GM12878 (cell line): ENCODE results near the gene AP1B1. TPM values are rescaled to one million over a fixed set of nuclear protein-coding genes. Genes with fewer than 3 reads are reported as not detected.

Experiments
- ATAC-seq: fragments of 200-7000 bp; cut with Tn5 transposase; 3 replicates; pipeline ENCODE4 v1.9.1; 2020; ENCODE audit warnings: mild to moderate bottlenecking, moderate library complexity
- BruUV-seq: library from RNA; stranded (reverse); fragments of 400-500 nt; replicated peaks from 2 replicates; lab custom pipeline; 2021; lab: Mats Ljungman, UMichigan
- CTCF ChIA-PET: fragments of 300-600 bp; sonication (Branson Sonifier 250); formaldehyde crosslinking; extraction: SDS; loops from one replicate; lab custom pipeline; 2021; ENCODE audit warnings: inconsistent platforms; lab: Yijun Ruan, JAX
- POLR2A ChIA-PET: fragments of 350-600 bp; formaldehyde crosslinking; extraction: SDS; loops from one replicate; lab custom pipeline; 2021; ENCODE audit warnings: inconsistent platforms; lab: Charles Lee
- RAD21 ChIA-PET: fragments of 300-600 bp; sonication (Branson Sonifier 250); formaldehyde crosslinking; loops from one replicate; lab custom pipeline; 2023; ENCODE audit warnings: antibody characterized with exemption; ENCODE audit not compliant: unreplicated experiment; lab: Charles Lee
- SMC1A ChIA-PET: fragments of 300-600 bp; sonication (Branson Sonifier 250); formaldehyde crosslinking; loops from one replicate; lab custom pipeline; 2023; ENCODE audit not compliant: unreplicated experiment, uncharacterized antibody; lab: Charles Lee
- DNase-seq: peaks from one replicate; pipeline ENCODE4 v3.0.0-alpha.2; 2011; ENCODE audit warnings: low read depth, low spot score
- FAIRE-seq: peaks from 3 replicates; lab custom pipeline; 2011; peaks lifted over from hg19 to GRCh38; lab: Jason Lieb, UNC
- H2AFZ ChIP-seq: 2 replicates; pipeline ENCODE4 v1.6.0; 2011; ENCODE audit warnings: low read depth, low read length, control low read depth; ENCODE audit not compliant: control insufficient read depth
- H3K27ac ChIP-seq: 2 replicates; pipeline ENCODE4 v1.5.1; 2011; ENCODE audit warnings: control low read depth; ENCODE audit not compliant: control insufficient read depth, insufficient read depth
- H3K27me3 ChIP-seq, 2 experiments: replicated peaks in 1 of 2; 2 replicates each; pipeline versions ENCODE4 v1.6.0 to v1.6.1; 2011; ENCODE audit warnings: low read length in 1 of 2; ENCODE audit not compliant: control insufficient read depth in 2 of 2, insufficient read depth in 2 of 2
- H3K36me3 ChIP-seq, 2 experiments: 2 replicates each; pipeline ENCODE4 v1.5.1; 2011; ENCODE audit warnings: low read length in 1 of 2; ENCODE audit not compliant: control insufficient read depth in 2 of 2, insufficient read depth in 2 of 2
- H3K4me1 ChIP-seq: 2 replicates; pipeline ENCODE4 v1.6.1; 2011; ENCODE audit warnings: mild to moderate bottlenecking, low read length, moderate library complexity, mixed read lengths; ENCODE audit not compliant: control insufficient read depth, insufficient read depth
- H3K4me2 ChIP-seq: 2 replicates; pipeline ENCODE4 v1.6.0; 2011; ENCODE audit warnings: control low read depth; ENCODE audit not compliant: control insufficient read depth, insufficient read depth
- H3K4me3 ChIP-seq: fragments of 200-600 bp; sonication (generic); 2 replicates; pipeline ENCODE4 v1.5.1; 2016
- H3K79me2 ChIP-seq: 2 replicates; pipeline ENCODE4 v1.6.0; 2011; ENCODE audit warnings: low read length; ENCODE audit not compliant: control insufficient read depth, insufficient read depth
- H3K9ac ChIP-seq: 2 replicates; pipeline ENCODE4 v1.8.0; 2011; ENCODE audit warnings: low read length, control low read depth, mixed read lengths; ENCODE audit not compliant: control insufficient read depth, insufficient read depth
- H3K9me3 ChIP-seq: replicated peaks from 3 replicates; pipeline ENCODE4 v1.5.1; 2011; ENCODE audit warnings: mild to moderate bottlenecking, low read length; ENCODE audit not compliant: control insufficient read depth, insufficient read depth
- H4K20me1 ChIP-seq: 2 replicates; pipeline ENCODE4 v1.6.0; 2011; ENCODE audit not compliant: control insufficient read depth, insufficient read depth
- ELK1 ChIP-seq: IDR thresholded peaks from 2 replicates; pipeline ENCODE4 v1.6.1; 2012; ENCODE audit warnings: low read depth, low read length, improper control_type of control experiment
- FOXM1 ChIP-seq: IDR thresholded peaks from 2 replicates; pipeline ENCODE4 v1.6.1; 2012; ENCODE audit warnings: low read depth, mild to moderate bottlenecking, inconsistent platforms, low read length, moderate library complexity
- JUNB ChIP-seq: IDR thresholded peaks from 2 replicates; pipeline ENCODE4 v1.6.1; 2016; ENCODE audit warnings: antibody characterized with exemption, mild to moderate bottlenecking
- SUPT20H ChIP-seq: IDR thresholded peaks from 2 replicates; pipeline ENCODE4 v1.6.1; 2011; ENCODE audit warnings: low read depth, mild to moderate bottlenecking, low read length, moderate library complexity, borderline replicate concordance; ENCODE audit not compliant: control insufficient read depth
- WRNIP1 ChIP-seq: IDR thresholded peaks from 2 replicates; pipeline ENCODE4 v1.6.1; 2011; ENCODE audit warnings: low read depth, low read length, improper control_type of control experiment, borderline replicate concordance
- WGBS: methylation state at CpG from one replicate; pipeline ENCODE4 v1.1.6; 2016; ENCODE audit warnings: low lambda C conversion rate; ENCODE audit not compliant: insufficient replicate concordance, insufficient coverage; ENCODE audit errors: missing lambda C conversion rate; 5-methylcytosine and 5-hydroxymethylcytosine counted together
- in situ Hi-C: fragments of 300-500 bp; cut with MboI; formaldehyde crosslinking; loops from 9 replicates; pipeline ENCODE4 v1.14.3; 2018; ENCODE audit warnings: mixed read lengths
- intact Hi-C: fragments of 100-400 bp; cut with micrococcal nuclease; formaldehyde crosslinking; loops from one replicate; pipeline ENCODE4 v1.14.2; 2022; ENCODE audit not compliant: unreplicated experiment
- polyA plus RNA-seq, 11 experiments: library from polyadenylated mRNA; depleted of rRNA in 4 of 11; unstranded in 6 of 11; stranded (reverse) in 5 of 11; fragments of >200 nt; fragmentation: Nextera tagmentation in 4 of 11; fragmentation: Illumina TruSeq in 1 of 11; extraction: Ambion mirVana in 4 of 11; extraction: Trizol in 1 of 11; gene quantifications; 1 replicate in 1 of 11; 2 replicates in 10 of 11; pipeline versions ENCODE4 v1.2.1 to v1.2.3, GENCODE V29; 2011 to 2016; ENCODE audit warnings: inconsistent platforms in 2 of 11, missing spikeins in 2 of 11, low read depth in 1 of 11
- total RNA-seq, 4 experiments: library from RNA; depleted of rRNA in 3 of 4; stranded (reverse); fragments of >200 nt in 3 of 4; fragmentation: Illumina TruSeq in 1 of 4; extraction: Trizol in 1 of 4; gene quantifications; 2 replicates each; pipeline versions ENCODE4 v1.2.1 to v1.2.3, GENCODE V29; 2013 to 2021

Gene AP1B1
- total and polyA plus RNA-seq, 10 of the 15 experiments (the other 5 are each of a cell fraction or from before 2014, with no cell fraction given), result 2.1 to 98.6 (median 57.8) TPM

- intact Hi-C loops (no loop called here), in situ Hi-C loops (no loop called here)
- POLR2A ChIA-PET, result no interaction called here
- Histone ChIP-seq H3K79me2 (no peaks in the 10 kb centered on the region), H3K4me2 (no peak overlapping the region), H3K9ac (no peak overlapping the region), H3K36me3 (no peaks in the 10 kb centered on the region), H3K9me3 (no peaks in the 10 kb centered on the region; the same call in 2 of the 3 replicates), H3K27ac (no peak overlapping the region), H3K27me3 (peaks cover 2 to 7% of the 10 kb centered on the region in 2 experiments; a peak in 2 of 4 replicates), H2AFZ (no peak overlapping the region), H3K4me3 (no peak overlapping the region), H4K20me1 (no peaks in the 10 kb centered on the region), H3K4me1 (no peaks in the 10 kb centered on the region; the same call in 1 of the 2 replicates)
- BruUV-seq, result no TSS peak
- CTCF ChIA-PET, result no interaction called here
- no peak for FAIRE-seq
- no peak for ATAC-seq
- WGBS, result 81% methylated on average over 20 of the region's 20 CpGs
- RAD21 ChIA-PET, result no interaction called here
- SMC1A ChIA-PET, result no interaction called here
- no peak for DNase-seq
- TF ChIP-seq SUPT20H, result no peak
- no peak for TF ChIP-seq WRNIP1
- TF ChIP-seq ELK1, result no peak
- no peak for TF ChIP-seq JUNB
- no peak for TF ChIP-seq FOXM1
- TF ChIP-seq, all 136 proteins: peak for 0
Observed at GRCh38 chr22:29307596-29308147, 80.7 kb downstream of the AP1B1 start.
